ENCODE data around the gene SARDH.

- TF ChIP-seq, protein P1, sequence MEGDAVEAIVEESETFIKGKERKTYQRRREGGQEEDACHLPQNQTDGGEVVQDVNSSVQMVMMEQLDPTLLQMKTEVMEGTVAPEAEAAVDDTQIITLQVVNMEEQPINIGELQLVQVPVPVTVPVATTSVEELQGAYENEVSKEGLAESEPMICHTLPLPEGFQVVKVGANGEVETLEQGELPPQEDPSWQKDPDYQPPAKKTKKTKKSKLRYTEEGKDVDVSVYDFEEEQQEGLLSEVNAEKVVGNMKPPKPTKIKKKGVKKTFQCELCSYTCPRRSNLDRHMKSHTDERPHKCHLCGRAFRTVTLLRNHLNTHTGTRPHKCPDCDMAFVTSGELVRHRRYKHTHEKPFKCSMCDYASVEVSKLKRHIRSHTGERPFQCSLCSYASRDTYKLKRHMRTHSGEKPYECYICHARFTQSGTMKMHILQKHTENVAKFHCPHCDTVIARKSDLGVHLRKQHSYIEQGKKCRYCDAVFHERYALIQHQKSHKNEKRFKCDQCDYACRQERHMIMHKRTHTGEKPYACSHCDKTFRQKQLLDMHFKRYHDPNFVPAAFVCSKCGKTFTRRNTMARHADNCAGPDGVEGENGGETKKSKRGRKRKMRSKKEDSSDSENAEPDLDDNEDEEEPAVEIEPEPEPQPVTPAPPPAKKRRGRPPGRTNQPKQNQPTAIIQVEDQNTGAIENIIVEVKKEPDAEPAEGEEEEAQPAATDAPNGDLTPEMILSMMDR (IDR thresholded peaks at IDR 0.05; ENCODE audit: low read depth, low read length, poor library complexity, severe bottlenecking), result no peak
- TF ChIP-seq EZH2phosphoT487 (IDR thresholded peaks at IDR 0.05; ENCODE audit: borderline replicate concordance, low read length), result no peak
Measured at GRCh38 chr9:133632806-133633680, 105.1 kb downstream of the SARDH start.
